ENCODE data around the gene ATXN2. TPM values are rescaled to one million over a fixed set of nuclear protein-coding genes. Genes with fewer than 3 reads are reported as not detected.
"Not testable (repeated sequence)": the region's sequence is repeated elsewhere in the genome, so short reads cannot be mapped to it uniquely, and the experiment has no call there.

The ATXN2 gene
- total RNA-seq, 4 donors from 2014 or later: 35.1 to 70.0 (median 55.4) TPM

DNA sequence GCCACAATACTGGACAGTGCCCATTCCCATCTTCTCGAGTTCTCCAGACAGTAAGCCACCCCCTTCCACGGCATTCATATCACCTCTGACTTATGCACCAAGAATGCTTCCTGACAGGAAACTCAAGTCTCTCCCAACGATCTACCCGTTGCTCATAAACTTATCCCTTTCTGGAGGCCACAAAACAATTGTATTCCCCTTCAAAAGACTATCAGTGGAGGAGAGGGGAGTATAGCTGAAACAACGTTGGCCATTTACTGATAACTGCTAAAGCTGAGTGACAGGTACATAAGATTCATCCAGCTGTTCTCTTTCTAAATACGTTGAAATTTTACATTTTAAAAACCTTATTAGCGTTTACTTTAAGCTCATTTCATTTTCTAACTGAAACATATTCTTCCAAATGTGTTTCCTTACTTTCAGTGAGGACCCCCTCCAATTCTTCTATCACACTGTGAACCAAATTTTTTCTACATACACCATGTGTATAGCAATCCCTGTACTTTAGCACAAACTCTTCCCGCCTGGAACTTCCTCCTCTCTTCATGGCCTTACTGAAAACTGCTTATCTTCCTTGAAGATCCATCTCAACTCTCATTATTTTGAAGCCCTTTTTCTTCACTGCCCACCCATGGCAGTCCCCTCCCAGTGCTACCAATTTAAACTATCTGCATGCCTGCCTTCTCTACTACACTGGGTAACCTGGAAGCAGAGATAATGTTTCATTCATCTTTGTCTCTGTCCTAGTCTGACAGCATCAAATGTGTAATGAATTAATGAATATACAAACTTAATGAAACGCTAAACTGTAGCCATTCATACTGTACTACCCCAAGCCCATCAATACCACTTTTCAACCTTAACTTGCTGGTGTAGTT is 28.8 kb downstream of the ATXN2 start:
- ATAC-seq (ENCODE audit: low FRiP score) (peak; percentile 89), DNase-seq (ENCODE audit: low spot score) (no peak)
- TF ChIP-seq, protein P1, sequence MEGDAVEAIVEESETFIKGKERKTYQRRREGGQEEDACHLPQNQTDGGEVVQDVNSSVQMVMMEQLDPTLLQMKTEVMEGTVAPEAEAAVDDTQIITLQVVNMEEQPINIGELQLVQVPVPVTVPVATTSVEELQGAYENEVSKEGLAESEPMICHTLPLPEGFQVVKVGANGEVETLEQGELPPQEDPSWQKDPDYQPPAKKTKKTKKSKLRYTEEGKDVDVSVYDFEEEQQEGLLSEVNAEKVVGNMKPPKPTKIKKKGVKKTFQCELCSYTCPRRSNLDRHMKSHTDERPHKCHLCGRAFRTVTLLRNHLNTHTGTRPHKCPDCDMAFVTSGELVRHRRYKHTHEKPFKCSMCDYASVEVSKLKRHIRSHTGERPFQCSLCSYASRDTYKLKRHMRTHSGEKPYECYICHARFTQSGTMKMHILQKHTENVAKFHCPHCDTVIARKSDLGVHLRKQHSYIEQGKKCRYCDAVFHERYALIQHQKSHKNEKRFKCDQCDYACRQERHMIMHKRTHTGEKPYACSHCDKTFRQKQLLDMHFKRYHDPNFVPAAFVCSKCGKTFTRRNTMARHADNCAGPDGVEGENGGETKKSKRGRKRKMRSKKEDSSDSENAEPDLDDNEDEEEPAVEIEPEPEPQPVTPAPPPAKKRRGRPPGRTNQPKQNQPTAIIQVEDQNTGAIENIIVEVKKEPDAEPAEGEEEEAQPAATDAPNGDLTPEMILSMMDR (IDR thresholded peaks at IDR 0.05): no peak

DNA sequence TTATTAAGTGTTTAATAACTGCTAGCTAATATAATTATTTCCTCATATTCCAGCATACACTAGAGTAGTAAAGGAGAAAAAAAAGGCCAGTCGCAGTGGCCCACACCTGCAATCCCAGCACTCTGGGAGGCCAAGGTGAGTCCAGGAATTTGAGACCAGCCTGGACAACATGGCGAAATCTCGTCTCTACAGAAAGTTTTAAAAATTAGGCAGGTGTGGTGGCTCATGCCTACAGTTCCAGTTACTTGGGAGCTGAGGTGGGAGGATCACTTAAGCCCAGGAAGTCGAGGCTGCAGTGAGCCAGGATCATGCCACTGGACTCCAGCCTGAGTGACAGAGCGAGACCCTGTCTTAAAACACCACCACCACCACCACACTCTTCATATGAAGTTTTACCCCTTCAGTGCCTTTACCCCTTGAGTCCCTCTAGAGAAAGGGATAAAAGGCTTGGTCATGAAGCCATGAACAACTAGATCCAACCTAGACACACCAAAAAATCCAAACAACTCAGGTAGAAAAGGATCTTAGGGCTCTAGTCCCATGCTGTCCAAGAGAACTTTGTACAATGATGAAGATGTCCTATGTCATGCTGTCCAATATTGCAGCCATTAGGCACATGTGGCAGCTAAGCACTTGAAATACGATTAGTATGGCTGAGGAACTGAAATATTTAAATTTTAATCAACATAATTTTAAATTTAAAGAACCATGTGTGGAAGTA is 29.6 kb downstream of the ATXN2 start:
- ATAC-seq (ENCODE audit: low FRiP score): no peak

DNA sequence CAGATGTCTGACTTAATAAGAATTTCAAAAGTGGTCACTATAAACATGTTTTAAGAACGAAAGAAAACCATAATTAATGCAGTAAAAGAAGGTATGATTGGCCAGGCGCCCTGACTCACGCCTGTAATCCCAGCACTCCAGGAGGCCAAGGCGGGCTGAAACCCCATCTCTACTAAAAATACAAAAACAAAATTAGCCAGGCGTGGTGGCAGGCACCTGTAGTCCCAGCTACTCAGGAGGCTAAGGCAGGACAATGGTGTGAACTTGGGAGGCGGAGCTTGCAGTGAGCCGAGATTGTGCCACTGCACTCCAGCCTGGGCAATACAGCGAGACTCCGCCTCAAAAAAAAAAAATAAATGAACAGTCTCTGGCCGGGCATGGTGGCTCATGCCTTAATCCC is 38.3 kb downstream of the ATXN2 start:
- not testable (repeated sequence) for ATAC-seq (ENCODE audit: low FRiP score)

More for the DNA sequence above, 29.6 kb downstream of the ATXN2 start:
- TF ChIP-seq, protein P1 (IDR thresholded peaks at IDR 0.05): no peak
- no peak for DNase-seq (ENCODE audit: low spot score)

DNA sequence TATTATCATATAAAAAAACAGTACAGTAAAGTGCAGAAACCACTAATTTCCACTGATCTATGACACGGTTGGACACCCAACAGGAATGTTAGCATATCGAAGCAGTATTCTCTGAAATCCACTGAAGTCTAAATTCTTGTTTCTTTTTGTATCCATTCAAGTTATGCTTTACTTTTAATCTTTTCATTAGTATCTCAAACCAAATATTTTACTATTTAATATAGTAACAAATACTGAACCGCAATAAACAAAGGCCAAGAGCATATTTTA is 41.1 kb downstream of the ATXN2 start:
- DNase-seq (ENCODE audit: low spot score) (no peak), ATAC-seq (ENCODE audit: low FRiP score) (no peak)
- TF ChIP-seq, protein P1 (IDR thresholded peaks at IDR 0.05): no peak

More for the DNA sequence above, 38.3 kb downstream of the ATXN2 start:
- DNase-seq (ENCODE audit: low spot score): not testable (repeated sequence)

DNA sequence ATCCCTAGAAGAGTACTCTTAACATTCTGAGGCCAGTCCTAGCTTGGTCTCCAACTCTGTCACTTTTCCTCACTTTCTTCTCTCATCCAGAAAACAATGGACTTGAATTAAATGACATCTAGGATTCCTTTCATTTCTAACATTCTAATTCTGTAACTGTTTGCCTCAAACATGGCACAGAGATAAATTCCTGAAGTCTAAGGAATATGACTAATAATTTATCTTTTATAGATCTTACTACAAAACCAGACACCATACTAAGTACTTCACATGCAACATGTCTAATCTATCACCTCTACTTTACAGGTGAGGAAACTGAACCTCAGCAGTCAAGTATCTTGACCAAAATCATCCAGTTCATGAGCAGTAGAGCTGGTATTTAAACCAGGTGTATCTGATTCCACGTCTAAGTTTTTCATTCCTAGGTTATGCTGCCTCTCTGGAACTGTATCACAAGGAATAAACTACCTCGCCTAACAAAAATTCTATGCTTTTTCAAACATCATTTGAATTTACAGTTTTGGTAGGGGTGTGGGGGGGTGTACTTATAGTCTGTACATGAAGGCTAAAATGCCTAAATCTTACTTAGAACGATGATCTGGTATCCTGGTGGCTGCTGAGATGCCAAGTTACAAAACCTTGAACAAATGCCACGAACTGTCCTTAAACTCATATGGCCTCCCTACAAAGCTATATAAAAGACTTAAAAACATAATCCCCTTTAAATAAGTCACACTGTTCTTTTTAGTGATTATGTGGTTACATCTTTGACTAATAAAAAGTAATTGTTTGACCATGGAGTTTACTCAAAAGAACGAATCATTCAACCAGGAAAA is 41.6 kb downstream of the ATXN2 start:
- TF ChIP-seq, protein P1 (IDR thresholded peaks at IDR 0.05): no peak
- DNase-seq (ENCODE audit: low spot score) (no peak), ATAC-seq (ENCODE audit: low FRiP score) (no peak)

DNA sequence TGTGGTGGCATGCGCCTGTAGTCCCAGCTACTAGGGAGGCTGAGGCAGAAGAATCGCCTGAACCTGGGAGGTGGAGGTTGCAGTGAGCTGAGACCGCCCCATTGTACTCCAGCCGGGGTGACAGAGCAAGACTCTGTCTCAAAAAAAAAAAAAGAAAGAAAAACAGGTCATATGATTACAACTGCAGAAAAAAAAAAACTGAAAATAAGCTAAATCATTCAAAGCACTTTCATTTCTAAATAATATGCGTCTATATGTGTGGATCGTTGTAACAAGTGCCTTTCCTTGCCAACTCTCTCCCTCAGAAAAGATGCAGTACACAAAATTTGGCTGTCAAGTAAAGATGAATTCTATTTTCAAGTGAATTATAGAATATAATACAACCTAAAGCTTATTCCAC is 42.4 kb downstream of the ATXN2 start:
- TF ChIP-seq, protein P1 (IDR thresholded peaks at IDR 0.05): no peak
- ATAC-seq (ENCODE audit: low FRiP score): no peak
- no peak for DNase-seq (ENCODE audit: low spot score)

DNA sequence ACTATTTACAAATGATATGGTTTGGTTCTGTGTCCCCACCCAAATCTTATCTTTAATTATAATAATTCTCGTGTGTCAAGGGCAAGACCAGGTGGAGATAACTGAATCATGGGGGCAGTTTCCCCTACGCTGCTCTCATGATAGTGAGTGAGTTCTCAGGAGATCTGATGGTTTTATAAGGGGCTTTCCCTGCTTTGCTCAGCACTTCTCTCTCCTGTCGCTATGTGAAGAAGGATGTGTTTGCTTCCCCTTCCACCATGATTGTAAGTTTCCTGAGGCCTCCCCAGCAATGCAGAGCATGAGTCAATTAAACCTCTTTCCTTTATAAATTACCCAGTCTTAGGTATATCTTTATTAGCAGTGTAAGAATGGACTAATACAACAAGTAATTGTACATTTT is 43.8 kb downstream of the ATXN2 start:
- ATAC-seq (ENCODE audit: low FRiP score); DNase-seq (ENCODE audit: low spot score): not testable (repeated sequence)
